Measurements from ENCODE around the gene LGR5.

Gene LGR5

DNA sequence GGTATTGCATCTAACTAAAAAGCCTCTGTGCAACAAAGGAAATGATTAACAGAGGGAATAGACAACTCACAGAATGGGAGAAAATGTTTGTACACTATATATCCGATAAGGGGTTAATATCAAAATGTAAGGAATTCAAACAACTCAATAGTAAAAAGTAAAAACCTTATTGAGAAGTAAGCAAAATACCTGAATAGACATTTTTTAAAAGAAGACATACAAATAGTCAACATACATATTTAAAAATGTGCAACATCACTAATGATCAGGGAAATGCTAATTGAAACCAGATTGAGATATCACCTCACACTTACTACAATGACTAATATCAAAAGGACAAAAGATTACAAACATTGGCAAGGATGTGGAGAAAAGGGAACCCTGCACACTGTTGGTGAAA, 31.9 kb upstream of the LGR5 start:
- H3K27ac ChIP-seq = no peak overlapping the region
- TF ChIP-seq, protein P1, sequence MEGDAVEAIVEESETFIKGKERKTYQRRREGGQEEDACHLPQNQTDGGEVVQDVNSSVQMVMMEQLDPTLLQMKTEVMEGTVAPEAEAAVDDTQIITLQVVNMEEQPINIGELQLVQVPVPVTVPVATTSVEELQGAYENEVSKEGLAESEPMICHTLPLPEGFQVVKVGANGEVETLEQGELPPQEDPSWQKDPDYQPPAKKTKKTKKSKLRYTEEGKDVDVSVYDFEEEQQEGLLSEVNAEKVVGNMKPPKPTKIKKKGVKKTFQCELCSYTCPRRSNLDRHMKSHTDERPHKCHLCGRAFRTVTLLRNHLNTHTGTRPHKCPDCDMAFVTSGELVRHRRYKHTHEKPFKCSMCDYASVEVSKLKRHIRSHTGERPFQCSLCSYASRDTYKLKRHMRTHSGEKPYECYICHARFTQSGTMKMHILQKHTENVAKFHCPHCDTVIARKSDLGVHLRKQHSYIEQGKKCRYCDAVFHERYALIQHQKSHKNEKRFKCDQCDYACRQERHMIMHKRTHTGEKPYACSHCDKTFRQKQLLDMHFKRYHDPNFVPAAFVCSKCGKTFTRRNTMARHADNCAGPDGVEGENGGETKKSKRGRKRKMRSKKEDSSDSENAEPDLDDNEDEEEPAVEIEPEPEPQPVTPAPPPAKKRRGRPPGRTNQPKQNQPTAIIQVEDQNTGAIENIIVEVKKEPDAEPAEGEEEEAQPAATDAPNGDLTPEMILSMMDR (conservative IDR thresholded peaks at IDR 0.05) = no peak
- TF ChIP-seq ZFX (IDR thresholded peaks at IDR 0.05) = no peak

DNA sequence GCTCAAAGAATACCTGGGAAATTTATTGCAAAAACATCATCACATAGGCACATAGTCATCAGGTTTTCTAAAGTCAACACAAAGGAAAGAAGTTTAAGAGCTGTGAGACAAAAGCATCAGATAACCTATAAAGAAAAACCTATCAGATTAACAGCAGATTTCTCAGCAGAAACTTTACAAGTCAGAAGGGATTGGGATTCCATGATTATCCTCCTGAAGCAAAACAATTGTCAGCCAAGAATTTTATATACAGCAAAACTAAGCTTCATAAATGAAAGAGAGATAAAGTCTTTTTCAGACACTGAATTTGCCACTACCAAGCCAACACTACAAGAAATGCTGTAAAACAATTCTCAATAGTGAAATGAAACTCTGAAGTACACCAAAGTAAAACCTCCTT, 28.8 kb upstream of the LGR5 start:
- TF ChIP-seq, protein P1 (conservative IDR thresholded peaks at IDR 0.05) = no peak
- TF ChIP-seq ZFX (IDR thresholded peaks at IDR 0.05) = no peak

DNA sequence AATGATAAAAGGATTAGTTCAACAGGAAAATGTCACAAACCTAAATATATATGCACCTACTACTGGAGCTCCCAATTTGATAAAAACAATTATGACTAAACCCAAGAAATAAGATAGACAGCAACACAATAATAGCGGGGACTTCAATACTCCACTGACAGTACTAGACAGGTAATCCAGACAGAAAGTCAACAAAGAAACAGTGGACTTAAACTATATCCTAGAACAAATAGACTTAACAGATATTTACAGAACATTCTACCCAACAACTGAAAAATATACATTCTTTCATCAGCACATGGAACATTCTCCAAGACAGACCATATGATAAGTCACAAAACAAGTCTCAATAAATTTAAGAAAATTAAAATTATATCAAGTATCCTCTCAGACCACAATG, 28.0 kb upstream of the LGR5 start:
- TF ChIP-seq, protein P1 (conservative IDR thresholded peaks at IDR 0.05) = no peak
- TF ChIP-seq ZFX (IDR thresholded peaks at IDR 0.05) = no peak
- H3K27ac ChIP-seq = no peak overlapping the region

More for the DNA sequence above, 28.8 kb upstream of the LGR5 start:
- no peak overlapping the region for H3K27ac ChIP-seq

DNA sequence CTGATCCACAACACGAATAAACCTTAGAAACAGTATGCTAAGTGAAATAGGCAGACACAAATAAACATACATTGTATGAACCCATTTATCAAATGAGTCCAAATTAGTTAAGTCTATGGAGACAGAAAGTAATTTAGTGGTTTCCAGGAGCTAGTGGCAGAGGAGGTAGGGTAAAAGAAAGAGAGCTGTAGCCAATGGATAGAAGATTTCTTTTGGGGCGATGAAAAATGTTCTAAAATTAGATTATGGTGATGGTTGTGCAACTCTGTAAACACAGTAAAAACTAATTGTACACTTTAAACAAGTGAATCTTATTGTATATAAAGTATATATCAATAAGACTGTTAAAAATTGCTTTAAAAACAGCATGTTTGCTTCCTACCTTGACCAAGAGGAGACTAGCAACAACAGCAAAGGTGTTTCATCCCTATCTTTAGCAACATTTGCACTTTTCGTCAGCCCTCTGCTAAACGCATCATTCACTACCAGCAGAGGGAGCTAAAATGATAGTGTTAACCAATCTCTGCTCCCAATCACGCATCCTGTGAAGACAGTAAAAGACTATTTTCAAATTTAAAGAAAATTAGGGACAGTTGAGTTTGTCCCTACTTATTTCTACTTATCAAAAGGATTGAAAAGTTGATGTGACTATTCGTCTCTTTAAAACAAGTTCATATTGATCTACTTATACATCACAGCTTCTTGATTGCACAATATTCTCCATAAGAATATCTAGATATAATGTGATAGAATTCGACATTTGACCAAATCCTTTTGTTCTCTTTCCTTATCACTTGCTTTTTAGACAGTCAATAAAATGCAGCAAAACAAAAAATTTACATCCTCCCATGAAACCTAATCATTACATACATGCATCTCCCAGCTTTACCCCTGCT, 24.0 kb upstream of the LGR5 start:
- no peak overlapping the region for H3K27ac ChIP-seq
- TF ChIP-seq ZFX (IDR thresholded peaks at IDR 0.05) = no peak
- TF ChIP-seq, protein P1 (conservative IDR thresholded peaks at IDR 0.05) = peak; percentile 80

DNA sequence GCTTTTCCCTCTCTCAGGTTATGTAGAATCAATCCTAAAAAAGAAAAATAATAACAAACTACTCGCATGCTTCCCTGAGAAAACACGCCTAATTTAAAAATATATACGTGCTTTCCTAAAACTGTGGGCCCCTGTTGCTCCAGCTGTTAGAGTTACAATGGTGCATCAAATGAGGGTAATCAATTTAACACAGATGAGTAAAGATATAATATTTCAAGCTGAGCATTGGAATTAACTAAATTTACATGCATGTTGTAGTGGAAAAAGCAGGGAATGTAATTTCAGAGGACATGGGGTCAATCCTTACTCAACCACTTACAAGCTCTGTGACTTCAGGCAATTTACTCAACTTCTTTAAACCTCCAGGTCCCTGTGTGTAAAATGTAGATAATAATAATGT, 22.4 kb upstream of the LGR5 start:
- no peak for TF ChIP-seq ZFX (IDR thresholded peaks at IDR 0.05)
- TF ChIP-seq, protein P1 (conservative IDR thresholded peaks at IDR 0.05) = no peak
- H3K27ac ChIP-seq = no peak overlapping the region

DNA sequence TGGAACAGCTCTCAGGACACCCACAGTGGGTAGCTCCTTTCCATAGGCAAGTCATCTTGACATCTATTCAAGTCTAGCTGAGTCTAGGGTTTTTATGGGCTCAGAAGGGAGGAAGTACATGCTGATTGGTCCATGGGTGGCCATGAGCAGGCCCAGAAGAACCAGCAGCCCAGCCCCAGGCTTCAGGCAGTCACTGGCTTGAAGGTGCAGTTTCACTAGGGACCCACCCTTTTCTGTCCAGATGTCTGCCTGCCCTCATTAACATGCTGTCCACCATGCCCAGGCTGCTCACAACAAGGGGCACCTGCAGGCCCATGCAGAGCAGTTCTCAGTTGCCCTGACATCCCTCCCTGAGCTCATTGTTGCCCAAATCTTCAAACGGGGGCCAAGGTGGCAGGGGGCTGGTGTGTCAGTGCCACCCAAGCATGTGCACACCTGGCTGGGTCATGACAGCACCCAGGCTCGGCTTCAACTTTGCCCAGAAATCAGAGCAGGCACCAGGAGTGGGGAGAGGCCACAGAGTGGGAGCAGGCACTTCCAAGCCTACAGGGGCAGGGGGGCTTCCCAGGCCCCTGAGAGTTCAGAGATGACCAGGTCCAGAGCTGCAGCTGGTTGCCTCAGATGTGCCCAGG, 18.7 kb upstream of the LGR5 start:
- TF ChIP-seq, protein P1 (conservative IDR thresholded peaks at IDR 0.05) = no peak
- TF ChIP-seq ZFX (IDR thresholded peaks at IDR 0.05) = no peak
- H3K27ac ChIP-seq = no peak overlapping the region

All from C4-2B (cell line).